Stimulated activated CD4-positive, alpha-beta T cell treated with anti-CD3 and anti-CD28 coated beads, Interleukin-4, amount 100 ng/mL, for 4 hours (primary cell): ENCODE results near the gene THUMPD3.

Source experiments
- DNase-seq, 2 experiments: peaks; one replicate each; pipeline ENCODE4 v3.0.0-alpha.2; 2020

The THUMPD3 gene

DNA sequence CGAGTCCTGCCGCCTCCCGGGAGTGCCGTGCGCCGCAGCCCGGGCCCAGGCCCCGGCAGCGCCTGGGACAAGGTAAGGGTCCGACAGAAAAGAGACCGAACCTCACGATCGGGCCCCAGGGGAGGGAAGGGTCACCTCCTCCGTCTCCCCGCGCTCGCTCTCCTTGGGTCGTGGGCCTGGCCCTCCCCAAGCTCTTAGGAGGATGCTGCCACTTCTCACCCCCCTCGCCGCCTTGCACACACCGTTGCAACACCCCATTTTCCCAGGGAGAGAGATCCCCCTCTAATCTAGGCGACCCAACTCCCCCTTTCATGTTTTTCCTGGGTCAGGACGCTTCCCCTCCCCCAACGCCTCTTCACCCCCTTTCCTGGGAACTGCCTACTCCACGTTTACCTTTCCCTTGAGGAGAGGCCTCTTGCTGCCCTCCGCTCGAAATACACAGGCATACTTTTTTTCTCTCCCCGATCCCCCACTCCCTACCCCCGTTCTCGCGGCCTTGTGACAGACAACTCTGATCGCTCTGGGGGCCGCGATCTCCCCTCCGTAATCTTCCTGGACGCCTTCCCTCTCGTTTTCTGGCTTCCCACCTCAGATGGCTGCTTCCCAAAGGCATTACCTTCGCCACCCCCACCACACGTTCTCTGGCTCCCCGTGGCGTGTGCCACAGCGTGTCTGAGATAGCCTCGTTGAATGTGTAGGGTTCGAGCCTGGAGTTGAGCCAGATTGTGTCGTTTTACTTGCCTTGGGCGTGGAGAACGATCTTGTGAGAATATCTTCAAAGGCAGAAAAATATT, 35.2 kb downstream of the THUMPD3 start:
- DNase-seq, result peak; percentile 28 to 29

DNA sequence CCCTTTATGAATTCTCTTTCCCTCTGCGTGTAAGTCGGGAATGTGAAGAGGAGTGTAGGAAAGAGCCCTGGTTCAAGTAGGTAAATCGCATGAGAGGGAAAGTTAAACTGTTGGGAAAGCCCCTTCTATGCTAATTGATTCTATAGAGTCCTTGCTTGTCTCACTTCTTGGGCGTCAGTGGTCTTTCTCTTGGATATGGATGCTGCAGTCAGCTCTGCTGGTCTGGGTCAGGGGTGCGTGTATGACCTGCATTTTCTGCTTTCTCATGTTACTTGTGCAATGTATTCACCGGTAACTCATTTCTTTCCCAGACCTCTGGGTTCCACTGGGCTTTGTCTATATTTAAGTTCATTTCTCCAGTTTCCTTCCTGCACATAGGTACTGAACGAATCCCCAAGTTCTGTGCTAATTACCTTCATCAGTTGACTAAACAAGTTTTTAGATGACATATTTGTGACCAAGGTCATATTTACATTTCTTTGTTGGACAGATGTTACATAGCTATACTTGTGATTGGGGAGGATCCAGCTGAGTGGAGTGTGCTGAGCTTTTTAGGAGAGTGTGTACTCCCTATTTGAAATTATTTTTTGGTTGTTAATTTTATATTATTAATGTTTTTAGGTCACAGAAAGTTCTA, 36.0 kb downstream of the THUMPD3 start:
- peak in 1 of 2 experiments; percentile 8 for DNase-seq

DNA sequence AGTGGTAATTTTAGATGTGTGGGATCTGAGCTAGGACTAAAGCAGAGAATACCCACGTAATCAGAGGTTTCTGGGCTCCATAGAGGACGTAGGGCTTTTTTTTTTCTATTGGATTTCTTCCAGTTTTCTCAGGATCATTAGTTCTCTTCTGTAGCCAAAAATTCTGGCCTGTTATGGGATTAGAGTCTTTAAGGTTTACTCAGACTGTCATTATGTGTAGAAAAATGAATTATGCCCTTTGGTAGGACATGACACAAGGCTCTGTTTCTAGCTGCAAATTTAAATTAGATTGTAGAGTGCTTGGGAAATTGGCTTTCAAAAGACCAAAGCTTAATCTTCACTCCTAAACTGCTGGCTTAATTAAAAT, 36.5 kb downstream of the THUMPD3 start:
- DNase-seq, result no peak

DNA sequence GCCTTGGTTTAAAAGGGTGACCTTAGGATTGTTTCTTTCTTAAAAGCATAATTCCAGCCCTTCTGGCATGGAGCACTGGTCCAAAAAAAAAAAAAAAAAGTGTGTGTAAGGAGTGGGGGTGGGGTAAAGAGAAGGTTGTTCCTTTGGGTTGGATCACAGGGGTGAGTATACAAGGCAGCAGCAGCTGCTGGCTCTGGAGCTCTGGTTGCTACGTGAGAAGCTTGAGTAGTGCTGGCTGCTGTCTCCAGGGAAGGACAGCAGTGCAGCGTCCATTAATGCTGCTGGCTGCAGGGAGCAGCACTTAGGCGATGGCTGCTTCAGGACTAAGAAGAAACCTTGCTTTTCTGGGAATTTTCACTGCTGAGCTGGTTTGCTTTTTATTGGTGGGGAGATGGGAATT, 36.9 kb downstream of the THUMPD3 start:
- DNase-seq, result no peak

DNA sequence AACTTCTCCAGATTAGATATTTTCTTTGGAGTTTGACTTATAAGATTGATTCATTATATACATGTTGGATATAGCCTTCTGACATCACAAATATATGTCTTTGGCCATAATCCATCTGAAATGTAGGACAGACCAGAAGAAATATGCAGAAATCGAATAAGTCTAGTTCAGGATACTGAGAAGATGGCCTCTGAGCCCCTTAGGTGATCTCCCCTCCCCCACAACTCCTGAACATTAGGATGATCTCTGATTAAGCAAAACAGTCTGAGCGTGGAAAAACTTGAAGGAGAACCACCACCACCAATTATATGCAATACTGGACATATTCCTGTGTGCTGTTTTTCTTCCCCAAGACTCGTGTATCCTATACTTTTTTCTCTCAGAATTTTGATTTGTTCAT, 37.8 kb downstream of the THUMPD3 start:
- no peak for DNase-seq

DNA sequence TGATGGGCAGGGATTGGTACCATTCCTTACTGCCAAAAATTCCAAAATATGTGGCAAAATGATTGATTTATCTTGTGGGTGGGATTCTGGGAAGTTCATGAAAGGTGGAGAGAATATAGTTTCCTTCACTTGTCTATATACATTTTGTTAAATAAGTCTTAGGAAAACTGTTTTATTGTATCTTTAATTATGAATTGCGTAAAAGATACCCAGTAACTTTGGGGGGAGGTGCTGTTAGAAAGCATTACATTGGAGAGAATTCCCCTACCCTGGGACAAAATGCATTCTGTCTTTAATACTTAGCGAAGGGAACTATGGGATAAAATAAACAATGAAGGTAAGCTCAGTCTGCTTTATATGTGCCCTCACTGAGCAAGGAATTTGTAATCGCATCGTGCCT, 39.1 kb downstream of the THUMPD3 start:
- no peak for DNase-seq

DNA sequence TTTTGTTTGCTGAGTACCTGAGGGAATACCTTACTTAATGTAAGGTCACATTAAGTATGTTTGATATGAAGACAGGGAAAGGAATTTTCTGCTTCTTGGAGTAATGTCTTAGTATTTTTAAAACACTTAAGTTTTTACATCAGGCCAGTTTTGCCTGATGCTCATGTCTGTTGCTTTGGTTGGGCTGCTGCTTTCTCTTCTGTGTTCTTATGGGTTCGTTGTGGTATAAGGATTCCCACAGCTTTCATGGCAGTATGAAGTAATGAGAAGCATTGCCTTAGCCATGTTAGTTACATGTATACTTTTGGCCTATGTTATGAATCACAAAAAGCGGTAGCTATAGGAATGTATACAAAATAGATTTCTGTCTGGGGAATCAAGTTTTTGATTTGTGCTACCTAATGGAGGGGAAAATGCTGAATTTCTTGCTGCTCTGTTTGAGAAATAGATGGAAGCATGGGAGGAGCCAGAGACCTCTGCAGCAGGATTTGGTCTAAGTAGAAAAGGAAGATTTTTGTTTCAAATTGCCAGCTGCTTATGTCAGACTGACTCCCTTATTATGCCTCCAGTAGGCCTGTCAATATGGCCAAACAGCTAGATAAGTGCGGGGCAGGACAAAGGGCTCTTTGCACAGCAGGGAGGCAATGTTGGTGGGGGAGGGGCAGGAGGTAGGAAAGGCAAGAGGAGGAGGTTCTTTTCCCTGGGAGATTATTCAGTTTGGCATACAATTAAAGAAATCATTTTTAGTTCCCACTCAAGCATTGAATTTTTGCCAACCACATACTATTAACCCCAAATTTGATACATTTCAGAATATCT, 39.8 kb downstream of the THUMPD3 start:
- no peak for DNase-seq

DNA sequence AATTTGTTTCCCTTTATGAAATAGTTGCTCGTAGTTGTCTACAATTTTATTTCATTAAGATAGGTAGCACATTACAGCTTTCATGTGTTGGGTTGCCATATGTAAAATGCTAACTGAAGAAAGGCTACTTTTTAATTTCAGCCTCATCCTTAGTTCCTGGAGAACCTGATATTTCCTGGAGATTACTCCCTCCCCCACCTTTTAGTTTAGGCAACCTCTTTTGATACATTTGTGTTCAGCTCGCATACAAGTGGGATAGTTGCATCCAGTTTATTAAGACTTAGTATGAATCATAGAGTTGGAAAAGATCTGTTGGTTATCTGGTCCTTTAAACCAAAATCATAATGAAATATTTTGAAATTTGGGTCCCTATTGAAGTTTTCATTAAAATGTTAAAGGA, 40.6 kb downstream of the THUMPD3 start:
- DNase-seq, result no peak

DNA sequence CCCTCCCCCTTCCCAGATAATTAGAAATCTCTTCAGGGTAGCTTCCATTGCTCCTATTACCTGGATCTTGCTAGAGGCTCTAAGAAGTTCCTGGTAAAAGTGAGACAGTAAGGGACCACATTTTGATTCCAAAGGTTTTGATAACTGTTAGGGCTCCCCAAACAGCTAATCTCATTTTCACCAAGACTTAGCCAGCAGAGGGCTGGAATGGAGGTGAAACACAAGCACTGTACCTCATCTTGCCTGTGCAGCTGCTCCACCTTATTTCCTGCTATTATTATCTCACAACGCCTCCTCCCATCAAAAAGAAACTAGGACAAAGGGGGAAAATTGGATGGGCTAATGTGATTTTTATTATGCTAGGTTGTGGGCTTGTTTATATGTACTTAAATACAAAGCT, 41.8 kb downstream of the THUMPD3 start:
- DNase-seq, result no peak

DNA sequence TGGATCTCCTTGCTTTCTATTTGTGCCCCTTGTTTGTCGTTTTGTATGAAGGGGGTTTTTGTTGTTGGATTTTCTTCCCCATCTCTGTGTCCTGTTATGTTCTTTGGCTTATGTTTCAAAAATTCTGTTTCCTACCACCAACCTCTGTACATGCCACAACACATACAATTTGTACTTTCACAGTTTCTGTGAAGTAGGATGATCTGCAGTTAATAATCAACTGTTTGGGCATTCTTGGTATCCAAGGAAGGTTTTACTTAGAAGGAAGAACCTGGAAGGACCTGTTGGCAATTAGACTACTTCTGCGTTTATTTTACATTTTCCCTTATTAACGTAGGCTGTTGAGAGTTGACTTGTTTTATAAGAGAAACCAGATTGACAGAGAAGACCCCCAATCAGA, 42.9 kb downstream of the THUMPD3 start:
- no peak for DNase-seq

DNA sequence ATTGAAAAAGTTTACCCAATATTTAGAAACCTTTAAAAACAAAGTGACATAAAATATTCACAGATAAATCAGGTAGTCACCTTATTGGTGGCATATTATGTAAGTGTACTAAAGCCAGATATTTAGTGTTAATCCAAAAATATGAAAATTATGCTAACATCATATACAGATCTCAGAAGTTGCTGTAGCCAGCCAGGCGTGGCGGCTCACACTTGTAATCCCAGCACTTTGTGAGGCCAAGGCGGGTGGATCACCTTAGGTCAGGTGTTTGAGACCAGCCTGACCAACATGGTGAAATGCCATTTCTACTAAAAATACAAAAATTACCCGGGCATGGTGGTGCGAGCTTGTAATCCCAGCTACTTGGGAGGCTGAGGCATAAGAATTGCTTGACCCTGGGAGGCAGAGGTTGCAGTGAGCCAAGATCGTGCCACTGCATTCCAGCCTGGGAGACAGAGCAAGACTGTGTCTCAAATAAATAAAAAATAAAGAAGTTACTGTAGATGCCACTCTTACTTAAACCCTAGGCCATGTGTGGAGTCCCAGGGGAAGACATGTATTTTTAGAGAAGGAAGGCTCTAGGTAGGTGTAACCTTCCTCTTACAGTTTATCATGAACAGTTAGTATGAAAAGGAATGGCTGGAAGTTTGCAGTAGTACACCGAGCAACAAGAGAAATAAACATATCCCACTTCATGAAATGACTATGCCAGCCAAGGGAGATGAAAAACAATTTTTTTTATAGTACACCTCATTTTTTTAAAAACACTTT, 44.2 kb downstream of the THUMPD3 start:
- DNase-seq, result no peak

DNA sequence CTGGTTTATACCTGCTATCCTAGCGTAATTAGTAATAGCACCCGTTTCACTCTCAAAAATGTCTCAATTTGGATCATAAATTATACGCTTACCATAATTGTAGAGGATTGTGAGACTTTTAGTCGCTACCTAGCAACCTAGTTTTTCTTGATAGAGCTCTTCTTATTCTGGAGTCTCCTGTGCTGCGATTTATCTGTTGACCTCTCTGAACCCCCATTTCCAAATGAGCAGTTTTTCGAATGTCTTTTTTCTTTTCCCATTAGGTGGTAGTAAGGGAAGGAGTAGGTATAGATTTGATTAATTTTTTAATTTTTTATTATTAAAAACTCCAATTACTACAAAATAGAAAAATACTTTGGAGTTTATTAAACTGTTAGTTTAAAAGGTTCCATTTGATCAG, 45.2 kb downstream of the THUMPD3 start:
- DNase-seq, result no peak

DNA sequence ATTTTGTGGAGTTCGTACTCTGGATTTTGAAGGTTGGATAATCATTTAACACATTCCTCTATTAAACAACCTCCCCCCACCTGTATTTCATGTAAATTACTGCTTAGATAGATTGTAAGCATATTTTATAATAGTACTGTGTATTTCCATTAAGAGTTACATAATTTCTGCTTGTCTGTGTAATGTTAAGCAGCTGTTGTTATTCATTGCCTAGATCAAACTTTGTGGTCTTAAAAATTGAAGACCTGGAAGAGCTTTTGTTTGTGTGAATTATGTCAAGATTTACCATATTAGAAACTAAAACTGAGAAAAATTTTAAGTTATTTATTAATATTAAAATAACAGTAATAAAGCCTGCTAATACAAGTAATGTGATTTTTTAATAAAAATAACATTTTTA, 45.7 kb downstream of the THUMPD3 start:
- DNase-seq, result no peak

DNA sequence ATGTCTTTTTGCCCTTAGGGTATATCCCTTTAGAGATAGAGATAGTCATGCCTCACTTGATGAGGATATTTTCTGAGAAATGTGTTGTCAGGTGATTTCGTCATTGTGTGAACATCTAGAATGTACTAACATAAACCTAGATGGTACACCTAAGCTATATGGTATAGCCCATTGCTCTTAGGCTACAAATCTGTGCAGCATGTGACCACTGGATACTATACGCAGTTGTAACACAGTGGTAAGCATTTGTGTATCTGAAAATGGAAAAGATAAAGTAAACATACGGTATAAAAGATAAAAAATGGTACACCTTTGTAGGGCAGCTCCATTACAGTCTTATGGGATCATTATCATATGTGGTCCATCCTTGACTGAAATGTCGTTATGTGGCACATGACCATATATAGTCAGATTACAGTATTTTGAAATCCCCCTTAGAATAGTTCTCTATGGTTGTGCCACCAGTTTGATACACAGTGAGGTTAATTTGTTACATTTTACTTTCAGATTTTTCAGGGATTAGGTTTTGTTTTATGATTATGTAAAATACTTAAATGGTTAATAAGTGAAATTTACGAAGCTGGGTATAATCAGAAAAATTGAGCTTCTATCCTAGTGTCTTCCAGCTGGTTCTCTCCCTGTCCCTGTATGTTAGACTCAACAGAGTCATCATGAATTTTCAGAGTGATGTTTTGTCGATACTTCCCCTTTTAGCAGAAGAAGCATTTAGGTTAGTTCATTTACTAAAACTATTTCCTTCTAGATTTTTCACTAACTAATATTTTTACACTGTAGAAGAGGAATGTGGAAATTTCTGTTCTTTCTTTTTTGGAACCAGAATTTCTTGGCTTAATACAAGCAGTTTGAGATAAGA, 47.4 kb downstream of the THUMPD3 start:
- DNase-seq, result no peak

DNA sequence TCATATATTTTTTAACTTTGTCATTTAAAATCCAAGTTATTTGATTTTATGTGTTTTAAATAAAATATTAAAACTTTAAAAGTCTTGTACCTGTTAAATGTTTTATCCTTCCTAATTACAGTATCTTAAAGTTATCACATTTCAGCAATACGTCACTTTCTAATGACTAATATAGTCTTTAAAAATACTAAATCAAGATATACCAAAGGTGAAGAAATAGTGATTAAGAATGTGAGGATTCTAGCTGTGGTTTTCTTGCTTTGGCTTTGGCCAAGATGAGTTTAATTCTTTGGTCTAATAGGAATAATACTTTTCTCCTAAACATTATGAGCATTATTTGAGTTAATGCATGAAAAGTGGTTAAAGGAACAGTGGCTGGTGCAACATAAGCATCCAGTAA, 48.4 kb downstream of the THUMPD3 start:
- DNase-seq, result no peak

DNA sequence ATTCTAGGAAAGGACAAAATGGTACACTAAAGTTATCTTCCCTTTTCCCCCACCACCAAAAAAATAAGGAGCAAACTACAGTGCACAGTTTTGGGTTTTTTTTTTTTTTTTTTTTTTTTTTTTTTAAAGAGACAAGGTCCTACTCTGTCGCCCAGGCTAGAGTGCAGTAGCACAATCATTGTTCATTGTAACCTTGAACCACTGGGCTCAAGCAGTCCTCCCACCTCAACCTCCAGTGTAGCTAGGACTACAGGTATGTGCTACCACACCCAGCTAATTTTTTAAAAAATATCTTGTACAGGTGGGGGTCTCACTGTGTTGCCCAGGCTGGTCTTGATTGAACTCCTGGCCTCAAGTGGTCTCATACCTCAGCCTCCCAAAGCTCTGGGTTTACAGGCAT, 49.4 kb downstream of the THUMPD3 start:
- DNase-seq, result no peak

DNA sequence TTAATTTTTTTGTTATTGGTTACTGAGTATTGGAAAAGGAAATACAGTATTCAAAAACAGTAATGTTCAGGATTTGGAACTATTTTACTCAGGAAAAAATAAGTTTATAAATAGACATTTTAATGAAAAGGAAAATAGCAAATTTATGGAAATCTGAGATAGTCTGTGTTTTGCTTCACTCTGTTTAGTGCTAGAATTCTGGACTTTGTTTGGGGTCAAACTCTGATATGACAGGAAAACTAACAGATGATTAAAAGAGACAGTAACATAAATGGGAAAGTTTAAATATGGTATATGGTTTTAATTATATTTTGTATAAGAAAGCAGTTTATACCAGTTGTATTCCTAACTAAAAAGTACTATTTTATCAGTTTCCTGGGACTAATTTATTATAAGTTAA, 52.0 kb downstream of the THUMPD3 start:
- DNase-seq, result no peak

DNA sequence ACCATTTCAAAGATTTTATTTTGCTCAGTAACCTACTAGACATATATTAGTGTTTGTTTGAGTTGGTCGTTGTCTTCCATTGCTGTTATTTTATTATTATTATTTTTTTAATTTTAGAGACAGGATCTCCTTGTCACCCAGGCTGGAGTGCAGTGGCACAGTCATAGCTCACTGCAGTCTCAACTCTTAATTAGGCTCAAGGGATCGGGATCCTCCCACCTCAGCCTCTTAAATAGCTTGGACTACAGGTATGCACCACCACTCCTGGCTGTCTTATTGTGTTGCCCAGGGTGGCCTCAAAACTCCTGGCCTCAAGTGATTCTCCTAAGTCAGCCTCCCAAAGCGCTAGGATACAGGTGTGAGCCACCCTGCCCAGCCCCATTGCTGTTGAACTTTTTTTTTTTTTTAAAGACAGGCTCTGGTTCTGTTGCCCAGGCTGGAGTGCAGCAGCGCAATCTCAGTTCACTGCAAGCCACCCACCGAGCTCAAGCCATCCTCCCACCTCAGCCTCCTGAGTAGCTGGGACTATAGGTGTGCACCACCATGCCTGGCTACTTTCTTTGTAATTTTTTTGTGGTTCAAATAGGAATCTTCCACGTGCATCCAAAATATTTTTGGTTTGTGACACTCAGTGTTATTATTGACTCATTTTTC, 52.8 kb downstream of the THUMPD3 start:
- DNase-seq, result no peak

DNA sequence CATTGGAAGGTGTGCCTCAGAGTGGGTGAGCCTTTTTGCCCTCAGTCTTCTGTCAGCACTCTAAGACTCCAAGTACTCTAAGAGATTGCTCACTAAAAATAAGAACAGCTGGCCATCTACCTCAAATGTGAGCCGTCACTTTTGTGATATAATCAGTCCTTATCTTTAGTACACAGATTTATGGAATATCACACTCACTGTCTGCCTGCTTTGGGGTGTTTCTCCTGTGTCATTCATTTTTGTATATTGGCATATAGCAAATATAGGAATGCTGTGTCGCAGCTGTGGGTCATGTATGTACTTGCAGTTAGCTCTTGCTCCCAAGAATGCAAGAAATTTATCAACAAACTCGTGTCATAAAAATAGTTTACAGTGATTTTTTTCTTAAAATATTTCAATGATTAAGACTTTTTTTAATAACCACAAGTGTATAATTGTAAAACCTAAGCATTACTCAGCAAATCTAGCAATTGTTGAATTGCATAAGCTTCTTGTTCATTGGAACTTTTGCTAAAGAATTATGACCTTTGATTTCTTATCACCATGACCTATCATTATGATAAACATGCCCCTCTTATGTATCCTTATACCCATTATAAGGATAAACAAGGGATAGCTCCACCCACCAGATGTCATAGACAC, 53.4 kb downstream of the THUMPD3 start:
- no peak for DNase-seq

DNA sequence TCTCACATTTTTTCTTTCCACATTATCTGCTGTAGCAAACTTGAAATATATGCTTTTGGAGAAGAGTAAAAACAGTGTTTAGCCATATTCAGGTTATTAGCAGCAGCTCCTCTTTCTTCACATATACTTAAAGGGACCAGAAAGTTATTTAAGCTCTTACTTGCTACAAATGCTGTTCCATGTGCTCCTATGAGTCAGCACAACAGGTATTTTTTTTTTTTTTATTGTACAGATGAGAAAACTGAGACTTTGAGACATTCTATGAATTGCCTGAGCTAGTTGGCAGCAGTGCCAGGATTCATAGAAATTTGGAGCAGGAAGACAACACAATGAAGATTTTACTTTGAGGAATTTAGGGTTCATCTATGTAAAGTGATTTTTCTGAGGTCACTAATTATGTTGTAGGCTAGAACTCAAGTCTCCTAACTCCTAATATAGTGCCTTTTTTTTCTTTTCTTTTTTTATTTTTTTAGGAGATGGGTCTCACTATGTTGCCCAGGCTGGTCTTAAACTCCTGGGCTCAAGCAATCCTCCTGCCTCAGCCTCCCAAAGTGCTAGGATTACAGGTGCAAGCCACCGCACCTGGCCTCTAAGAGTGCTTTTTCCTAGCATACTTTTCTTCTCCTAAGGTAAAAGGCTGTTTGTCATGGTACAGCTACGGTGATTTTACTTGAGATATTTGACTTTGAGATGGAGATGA, 58.1 kb downstream of the THUMPD3 start:
- no peak for DNase-seq
